HG02798 (cell line): ENCODE data around the gene SFXN3.
"Not testable (repeated sequence)": the region's sequence is repeated elsewhere in the genome, so short reads cannot be mapped to it uniquely, and the experiment has no call there.

Source experiments
- ATAC-seq: cut with Tn5 transposase; IDR thresholded peaks from one replicate; pipeline ENCODE4 v1.9.1; 2021; ENCODE audit warnings: mild to moderate bottlenecking; ENCODE audit not compliant: unreplicated experiment, poor library complexity

The SFXN3 gene

GRCh38 chr10:101031796-101032636 is 982 bp downstream of the SFXN3 start:
- ATAC-seq, result peak; percentile 47

DNA sequence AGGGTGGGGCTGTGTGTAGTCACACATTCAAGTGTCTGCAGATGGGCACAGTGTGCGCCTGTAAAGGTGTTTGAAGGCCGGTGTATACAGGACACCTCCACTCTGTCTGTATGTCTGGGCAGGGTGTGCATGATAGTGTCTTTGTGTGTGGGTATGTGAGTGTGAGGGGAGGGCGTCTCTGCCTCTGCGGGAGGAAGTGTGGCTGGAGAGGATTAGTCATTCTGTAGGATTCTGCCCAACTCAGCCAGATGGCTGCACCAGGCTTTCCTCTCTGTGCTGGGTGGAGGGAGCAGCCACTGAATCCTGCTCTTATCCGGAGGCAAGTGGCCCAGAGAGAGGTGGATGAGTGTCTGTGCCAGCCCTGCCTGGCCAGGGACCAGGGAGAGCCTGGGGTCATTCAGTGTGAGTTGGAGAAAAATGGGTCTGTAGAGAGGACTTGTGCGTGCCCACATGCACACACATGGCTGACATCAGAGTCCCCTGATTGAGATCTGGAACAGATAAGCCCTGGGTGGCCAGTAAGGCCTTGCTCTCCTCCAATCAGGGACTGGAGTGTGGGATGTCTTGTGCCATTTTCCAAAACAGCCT is 1.7 kb downstream of the SFXN3 start:
- no peak for ATAC-seq

DNA sequence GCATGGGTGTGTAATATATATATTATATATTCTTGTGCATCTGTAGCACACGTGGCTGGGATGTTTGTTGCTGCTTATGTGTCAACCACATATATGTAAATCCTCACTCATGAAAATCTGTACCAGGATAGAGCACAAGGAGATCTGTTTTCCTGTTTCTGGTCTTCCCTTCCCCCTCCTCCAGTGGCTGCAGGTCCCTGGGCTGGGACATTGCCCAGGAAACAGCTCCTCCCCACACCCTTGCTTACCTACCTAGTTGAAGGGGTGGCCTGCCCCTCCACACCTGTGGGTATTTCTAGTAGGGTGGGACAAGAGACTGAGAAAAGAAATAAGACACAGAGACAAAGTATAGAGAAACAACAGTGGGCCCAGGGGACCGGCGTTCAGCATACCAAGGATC is 2.2 kb downstream of the SFXN3 start:
- no peak for ATAC-seq

- ATAC-seq, result not testable (repeated sequence)
Observed at GRCh38 chr10:101034404-101034803, 3.4 kb downstream of the SFXN3 start.

- ATAC-seq, result no peak
Observed at GRCh38 chr10:101035314-101035713, 4.3 kb downstream of the SFXN3 start.

GRCh38 chr10:101035916-101036702 is 5.1 kb downstream of the SFXN3 start:
- no peak for ATAC-seq

DNA sequence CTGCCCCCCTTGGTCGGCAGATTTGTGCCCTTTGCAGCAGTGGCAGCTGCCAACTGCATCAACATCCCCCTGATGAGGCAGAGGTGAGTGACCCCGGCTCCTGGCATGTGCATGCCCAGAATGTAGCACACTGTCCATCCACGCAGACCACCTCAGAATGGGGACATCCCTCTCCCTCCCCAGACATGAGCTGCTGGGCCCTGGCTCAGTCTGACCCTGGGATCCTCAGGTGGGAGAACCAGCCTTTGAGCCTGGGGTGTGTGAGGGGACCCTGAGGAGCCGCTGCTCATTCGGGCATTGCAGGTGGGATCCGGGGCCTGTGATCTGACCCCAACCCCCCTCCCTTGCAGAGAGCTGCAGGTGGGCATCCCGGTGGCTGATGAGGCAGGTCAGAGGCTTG is 5.7 kb downstream of the SFXN3 start:
- no peak for ATAC-seq

DNA sequence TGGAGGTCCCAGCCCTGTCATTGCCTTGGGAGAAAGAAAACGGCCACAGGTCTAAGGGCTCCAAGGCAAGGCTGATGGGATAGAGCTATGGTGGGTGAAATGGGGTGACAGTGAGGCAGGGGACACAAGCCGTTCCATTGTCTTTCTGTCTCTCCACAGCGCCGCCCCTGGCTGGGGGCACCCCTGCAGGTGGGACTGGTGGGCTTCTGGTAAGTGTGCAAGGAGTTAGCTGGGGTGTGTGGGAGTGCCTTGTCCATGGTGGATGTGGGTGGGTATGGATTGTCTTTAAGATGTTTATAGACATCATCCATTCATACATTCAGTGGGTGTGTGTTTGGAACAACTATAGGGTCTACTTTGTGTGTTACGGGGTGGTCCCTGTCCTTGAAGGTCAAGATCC is 7.5 kb downstream of the SFXN3 start:
- no peak for ATAC-seq

- no peak for ATAC-seq
Observed at GRCh38 chr10:101040061-101040460, 9.0 kb downstream of the SFXN3 start.

DNA sequence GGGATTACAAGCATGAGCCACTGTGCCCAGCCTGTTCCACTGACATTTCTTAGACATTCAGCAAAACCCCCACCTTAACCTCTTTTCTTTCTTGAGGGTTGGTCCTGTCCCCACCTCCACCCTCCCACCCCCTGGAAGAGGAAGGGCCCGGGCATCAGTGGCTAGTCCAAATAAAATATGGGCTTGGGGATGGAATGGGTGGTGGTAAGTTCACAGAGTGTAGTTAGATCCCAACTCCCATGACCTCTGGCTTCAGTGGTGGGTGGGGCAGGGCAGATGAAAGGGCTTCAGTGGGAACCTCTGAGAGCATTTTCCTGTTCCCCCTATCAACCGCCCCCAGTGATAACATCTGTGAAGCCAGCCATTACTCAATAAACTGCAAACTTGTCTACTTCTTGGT is 9.8 kb downstream of the SFXN3 start:
- ATAC-seq, result no peak

GRCh38 chr10:101041252-101041761 is 10.3 kb downstream of the SFXN3 start:
- ATAC-seq, result peak; percentile 60

GRCh38 chr10:101042118-101042517 is 11.1 kb downstream of the SFXN3 start:
- ATAC-seq, result no peak

DNA sequence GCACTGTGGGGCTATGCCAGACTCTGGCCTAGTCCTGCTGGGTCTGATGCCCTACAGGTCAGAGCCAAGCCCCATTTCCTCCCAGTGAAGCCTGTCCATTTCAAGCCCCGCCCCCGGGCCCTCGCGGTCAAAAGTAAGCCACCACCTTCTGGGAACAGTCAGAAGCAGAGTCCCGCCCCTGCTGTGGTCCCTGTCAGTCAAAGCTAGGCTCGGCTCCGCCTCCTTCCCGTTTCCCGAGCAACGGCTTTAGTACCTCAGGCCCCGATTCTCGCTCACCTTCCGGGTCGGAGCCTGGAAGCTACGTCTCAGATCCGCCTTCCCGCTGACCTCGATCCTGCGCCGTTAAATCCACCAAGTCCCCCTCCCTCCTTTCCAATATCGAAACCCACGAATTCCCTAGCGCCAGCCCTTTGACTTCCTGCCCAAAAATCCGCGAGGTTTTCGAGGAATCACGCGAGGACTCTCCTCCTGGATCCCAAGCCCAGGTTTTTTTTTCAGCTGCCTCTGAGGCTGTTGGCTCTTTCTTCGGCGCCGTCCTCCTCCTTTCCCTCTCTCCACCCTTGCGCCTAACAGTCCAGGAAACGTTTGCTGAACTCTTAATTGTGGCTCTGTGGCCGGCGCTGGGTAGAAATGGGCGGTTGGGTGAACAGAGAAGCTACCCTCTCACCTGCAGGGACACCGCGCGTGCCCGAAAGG is 11.8 kb downstream of the SFXN3 start:
- ATAC-seq, result peak; percentile 97

- no peak for ATAC-seq
Observed at GRCh38 chr10:101043363-101043707, 12.3 kb downstream of the SFXN3 start.

DNA sequence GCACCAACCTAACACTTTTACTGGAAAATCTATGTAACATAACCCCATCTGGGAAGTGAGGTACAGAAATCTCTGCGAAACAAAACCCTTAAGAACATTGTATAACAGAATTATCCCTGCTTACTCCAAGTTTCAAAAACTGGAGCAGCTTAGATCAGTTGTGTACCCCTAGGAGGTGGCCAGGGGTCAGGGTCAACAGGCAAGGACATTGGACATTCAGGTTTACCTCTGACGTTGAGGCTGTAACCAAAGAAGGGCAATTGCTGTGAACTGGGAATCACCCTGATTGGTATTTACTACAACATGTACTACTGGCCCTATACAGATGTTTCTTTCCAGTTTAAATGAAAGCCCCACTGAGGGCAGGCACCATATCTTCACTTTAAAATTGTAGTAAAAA is 13.1 kb downstream of the SFXN3 start:
- no peak for ATAC-seq

DNA sequence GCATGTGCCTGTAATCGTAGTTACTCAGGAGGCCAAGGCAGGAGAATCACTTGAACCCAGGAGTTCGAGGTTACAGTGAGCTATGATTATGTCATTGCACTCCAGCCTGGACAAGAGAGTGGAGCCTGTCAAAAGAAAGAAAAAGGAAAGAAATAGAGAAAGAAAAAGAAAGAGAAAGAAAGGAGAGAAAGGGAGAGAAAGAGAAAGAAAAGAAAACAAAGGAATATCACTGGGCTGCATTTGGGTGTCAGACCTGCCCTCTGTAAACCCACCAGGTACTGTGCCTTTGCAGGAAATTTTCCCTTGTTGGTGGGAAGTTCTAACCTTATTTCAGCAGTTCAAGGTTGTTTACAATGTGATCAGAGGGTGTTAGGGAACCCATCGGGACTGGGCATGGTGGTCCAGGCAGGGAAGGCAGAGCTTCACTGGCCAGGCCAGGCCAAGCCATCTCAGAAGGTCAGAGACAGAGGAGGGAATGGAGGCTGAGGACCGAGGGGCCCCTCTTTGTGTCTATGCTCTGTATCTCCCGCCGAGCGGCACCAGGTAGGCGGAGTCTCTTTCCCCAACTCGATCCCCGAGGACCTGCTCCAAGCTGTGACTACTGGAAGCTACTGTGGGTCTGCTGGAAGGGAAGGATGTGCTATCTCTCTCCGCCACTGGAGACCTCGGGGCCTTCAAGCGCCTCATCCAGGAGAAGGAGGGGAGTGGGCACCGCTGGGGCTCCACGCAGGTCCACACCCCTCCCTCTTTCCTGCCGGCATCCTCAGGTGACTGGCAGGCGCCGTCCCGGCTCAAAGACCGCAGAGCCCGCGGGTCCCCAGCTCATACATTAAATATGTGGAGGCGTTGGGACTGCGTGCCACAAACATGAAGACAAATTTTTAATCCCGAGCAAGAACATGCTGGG is 15.6 kb downstream of the SFXN3 start:
- no peak for ATAC-seq

DNA sequence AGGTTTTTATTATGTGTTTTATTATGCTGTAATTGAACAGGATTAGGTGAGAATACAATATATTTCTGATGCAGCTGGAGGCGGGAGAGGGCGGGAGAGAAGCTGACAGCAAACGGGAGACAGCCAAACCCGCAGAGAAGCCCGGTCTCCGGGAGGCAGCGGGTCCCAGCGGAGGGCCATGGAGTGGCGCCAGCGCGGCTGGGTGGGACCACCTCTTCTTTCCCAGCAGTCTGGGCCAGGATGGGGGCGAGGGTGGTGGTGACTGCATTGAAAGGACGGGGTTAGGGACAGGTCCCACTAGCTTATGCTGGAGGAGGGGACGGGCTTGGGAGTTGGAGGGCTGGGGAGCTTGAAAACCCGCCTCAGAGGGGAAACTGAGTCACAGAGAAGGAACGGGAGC is 16.2 kb downstream of the SFXN3 start:
- ATAC-seq, result no peak

DNA sequence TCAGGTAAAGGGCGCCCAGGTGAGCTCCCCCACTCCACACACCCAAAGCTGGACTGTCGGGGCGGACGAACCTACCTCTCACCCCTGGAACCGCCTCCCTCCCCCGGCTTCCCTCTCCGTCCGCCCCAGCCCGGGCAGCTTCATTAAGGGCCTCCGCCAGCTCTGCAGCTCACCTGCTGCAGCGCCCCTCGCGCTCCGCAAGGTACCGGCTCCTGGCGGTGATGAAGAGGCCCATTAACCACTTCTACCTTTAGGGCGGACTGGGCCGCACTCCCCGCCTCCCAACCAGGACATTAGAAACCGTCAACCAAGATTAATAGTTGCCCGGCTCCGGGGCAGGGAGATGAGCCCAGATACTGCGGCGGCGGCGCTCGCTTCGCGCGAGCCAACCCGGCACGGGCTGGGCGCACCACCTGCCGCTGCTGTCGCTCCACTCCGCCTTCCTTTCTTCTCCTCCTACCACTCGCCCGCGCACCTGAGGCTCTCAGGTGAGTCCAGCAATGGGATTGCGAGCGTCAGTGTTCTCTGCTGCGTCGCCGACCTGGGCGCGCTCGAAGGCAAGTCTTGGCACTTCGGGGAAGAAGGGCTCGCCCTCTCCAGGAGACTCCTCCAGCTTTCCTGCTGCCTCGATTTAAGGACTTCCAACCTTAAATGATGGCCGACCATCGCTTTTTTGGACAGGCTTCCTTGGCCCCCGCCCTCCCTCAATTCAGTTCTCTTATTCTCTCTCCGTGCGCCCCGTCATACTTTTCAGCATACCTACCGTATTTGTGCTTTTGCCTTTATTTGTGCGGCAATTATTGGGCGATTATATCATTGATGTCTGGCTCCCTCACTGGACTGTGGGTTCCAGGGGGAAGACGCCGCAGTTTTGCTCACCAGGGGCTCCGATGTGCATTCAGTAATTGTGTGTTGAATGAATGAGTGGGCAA is 17.2 kb downstream of the SFXN3 start:
- no peak for ATAC-seq
